Renal pelvis (tissue), 4 donors: ENCODE data around the gene STX8. TPM values are rescaled to one million over a fixed set of nuclear protein-coding genes. Genes with fewer than 3 reads are reported as not detected.

Experiments used
- DNase-seq: peaks from one replicate; pipeline ENCODE4 v3.0.0-alpha.2; 2013
- polyA plus RNA-seq, 3 donors: library from polyadenylated mRNA; unstranded; fragments of 120-200 nt; gene quantifications; one replicate each; pipeline ENCODE4 v1.2.1, GENCODE V29; 2013; ENCODE audit not compliant: insufficient read length in 3 of 3

Gene STX8
- polyA plus RNA-seq, 3 donors, result 53.9 to 66.2 (median 54.5) TPM

- no peak for DNase-seq
These were observed 58.2 kb downstream of the STX8 start for GRCh38 chr17:9517396-9517795.

GRCh38 chr17:9513266-9513665 is 62.4 kb downstream of the STX8 start:
- DNase-seq, result no peak

GRCh38 chr17:9512323-9513168 is 63.1 kb downstream of the STX8 start:
- DNase-seq, result no peak

GRCh38 chr17:9509236-9509816 is 66.3 kb downstream of the STX8 start:
- no peak for DNase-seq

- DNase-seq, result no peak
These were observed 76.6 kb downstream of the STX8 start for GRCh38 chr17:9499041-9499440.

GRCh38 chr17:9498490-9498889 is 77.1 kb downstream of the STX8 start:
- no peak for DNase-seq

GRCh38 chr17:9488556-9488955 is 87.1 kb downstream of the STX8 start:
- no peak for DNase-seq

- DNase-seq, result no peak
These were observed 88.2 kb downstream of the STX8 start for GRCh38 chr17:9487406-9487805.

- DNase-seq, result no peak
These were observed 90.8 kb downstream of the STX8 start for GRCh38 chr17:9484789-9485188.

- no peak for DNase-seq
These were observed 95.7 kb downstream of the STX8 start for GRCh38 chr17:9479964-9480363.

- no peak for DNase-seq
These were observed 96.7 kb downstream of the STX8 start for GRCh38 chr17:9478889-9479288.

- DNase-seq, result no peak
These were observed 100.4 kb downstream of the STX8 start for GRCh38 chr17:9475101-9475658.

- no peak for DNase-seq
These were observed 101.9 kb downstream of the STX8 start for GRCh38 chr17:9473711-9474110.

- DNase-seq, result no peak
These were observed 103.1 kb downstream of the STX8 start for GRCh38 chr17:9472541-9472940.

GRCh38 chr17:9472094-9472493 is 103.5 kb downstream of the STX8 start:
- DNase-seq, result no peak

GRCh38 chr17:9470171-9470570 is 105.4 kb downstream of the STX8 start:
- DNase-seq, result no peak

- no peak for DNase-seq
These were observed 106.7 kb downstream of the STX8 start for GRCh38 chr17:9468937-9469336.

GRCh38 chr17:9468532-9468931 is 107.1 kb downstream of the STX8 start:
- no peak for DNase-seq

GRCh38 chr17:9467518-9467917 is 108.1 kb downstream of the STX8 start:
- DNase-seq, result no peak

- no peak for DNase-seq
These were observed 110.3 kb downstream of the STX8 start for GRCh38 chr17:9465210-9465921.

- DNase-seq, result no peak
These were observed 118.6 kb downstream of the STX8 start for GRCh38 chr17:9457005-9457404.

- no peak for DNase-seq
These were observed 119.3 kb downstream of the STX8 start for GRCh38 chr17:9456330-9456729.

- no peak for DNase-seq
These were observed 123.7 kb downstream of the STX8 start for GRCh38 chr17:9451934-9452333.
